H9 (cell line): ENCODE measurements around the gene PLPPR2. TPM values are rescaled to one million over a fixed set of nuclear protein-coding genes. Genes with fewer than 3 reads are reported as not detected.

Experiments
- DNase-seq: peaks from one replicate; pipeline ENCODE4 v3.0.0-alpha.2; 2017
- H2AFZ ChIP-seq: one replicate; pipeline ENCODE4 v1.6.1; 2013; ENCODE audit warnings: mild to moderate bottlenecking, low read length, control low read depth, moderate library complexity
- H2AK5ac ChIP-seq: 2 replicates; pipeline ENCODE4 v1.6.1; 2013; ENCODE audit warnings: low read length, control low read depth, mixed read lengths; ENCODE audit not compliant: insufficient read length
- H2BK120ac ChIP-seq: one replicate; pipeline ENCODE4 v1.6.1; 2013; ENCODE audit warnings: low read depth, mild to moderate bottlenecking, low read length, control low read depth, inconsistent platforms; ENCODE audit not compliant: poor library complexity, severe bottlenecking
- H2BK12ac ChIP-seq: 2 replicates; pipeline ENCODE4 v1.6.1; 2013; ENCODE audit warnings: low read length, control low read depth, mixed read lengths, low read depth; ENCODE audit not compliant: insufficient read length
- H2BK15ac ChIP-seq: 2 replicates; pipeline ENCODE4 v1.6.1; 2013; ENCODE audit warnings: low read depth, low read length, control low read depth
- H2BK20ac ChIP-seq: one replicate; pipeline ENCODE4 v1.6.1; 2013; ENCODE audit warnings: low read depth, mild to moderate bottlenecking, low read length, control low read depth, inconsistent platforms; ENCODE audit not compliant: poor library complexity, severe bottlenecking
- H2BK5ac ChIP-seq: 2 replicates; pipeline ENCODE4 v1.6.1; 2013; ENCODE audit warnings: low read length, control low read depth, mixed read lengths; ENCODE audit not compliant: insufficient read length
- H3K14ac ChIP-seq: 2 replicates; pipeline ENCODE4 v1.6.1; 2013; ENCODE audit warnings: low read length, control low read depth; ENCODE audit not compliant: insufficient read depth
- H3K18ac ChIP-seq: 2 replicates; pipeline ENCODE4 v1.6.1; 2013; ENCODE audit warnings: low read depth, mild to moderate bottlenecking, mixed read lengths, low read length, control low read depth; ENCODE audit not compliant: insufficient read length
- H3K23ac ChIP-seq: 2 replicates; pipeline ENCODE4 v1.6.1; 2013; ENCODE audit warnings: low read length, control low read depth, mixed read lengths, low read depth; ENCODE audit not compliant: insufficient read length
- H3K23me2 ChIP-seq: 2 replicates; pipeline ENCODE4 v1.6.1; 2013; ENCODE audit warnings: low read depth, mild to moderate bottlenecking, mixed read lengths, low read length, control low read depth; ENCODE audit not compliant: insufficient read length, poor library complexity, severe bottlenecking
- H3K27ac ChIP-seq: 2 replicates; pipeline ENCODE4 v1.5.1; 2013; ENCODE audit warnings: low read length, control low read depth, mixed read lengths, low read depth; ENCODE audit not compliant: insufficient read length
- H3K27me3 ChIP-seq: 2 replicates; pipeline ENCODE4 v1.6.1; 2013; ENCODE audit warnings: low read length, control low read depth, inconsistent platforms; ENCODE audit not compliant: insufficient read depth
- H3K4ac ChIP-seq: 2 replicates; pipeline ENCODE4 v1.6.1; 2013; ENCODE audit warnings: low read depth, mild to moderate bottlenecking, control low read depth, inconsistent platforms, low read length, moderate library complexity
- H3K4me1 ChIP-seq: 2 replicates; pipeline ENCODE4 v1.6.1; 2013; ENCODE audit warnings: low read length, control low read depth, inconsistent platforms; ENCODE audit not compliant: insufficient read depth
- H3K4me2 ChIP-seq: 2 replicates; pipeline ENCODE4 v1.6.1; 2013; ENCODE audit warnings: low read length, control low read depth, mixed read lengths; ENCODE audit not compliant: insufficient read length, insufficient read depth
- H3K56ac ChIP-seq: 2 replicates; pipeline ENCODE4 v1.6.1; 2013; ENCODE audit warnings: low read depth, mild to moderate bottlenecking, mixed read lengths, low read length, control low read depth; ENCODE audit not compliant: insufficient read length
- H3K79me1 ChIP-seq: 2 replicates; pipeline ENCODE4 v1.6.1; 2013; ENCODE audit warnings: low read depth, mild to moderate bottlenecking, moderate library complexity, low read length, control low read depth, inconsistent platforms; ENCODE audit not compliant: insufficient read depth, poor library complexity, severe bottlenecking
- H3K79me2 ChIP-seq: 2 replicates; pipeline ENCODE4 v1.6.1; 2013; ENCODE audit warnings: low read length, control low read depth, inconsistent platforms; ENCODE audit not compliant: insufficient read depth
- H3K9ac ChIP-seq: 2 replicates; pipeline ENCODE4 v1.6.1; 2013; ENCODE audit warnings: low read length, control low read depth, mixed read lengths; ENCODE audit not compliant: insufficient read length; ENCODE audit errors: extremely low read depth
- H3K9me3 ChIP-seq: one replicate; pipeline ENCODE4 v1.6.1; 2013; ENCODE audit warnings: low read depth, low read length, inconsistent platforms; ENCODE audit not compliant: control insufficient read depth
- H3T11ph ChIP-seq: one replicate; pipeline ENCODE4 v1.6.1; 2013; ENCODE audit warnings: mild to moderate bottlenecking, low read length, control low read depth, inconsistent platforms
- H4K20me1 ChIP-seq: one replicate; pipeline ENCODE4 v1.6.1; 2013; ENCODE audit not compliant: control insufficient read depth, insufficient read length, insufficient read depth
- H4K5ac ChIP-seq: 2 replicates; pipeline ENCODE4 v1.6.1; 2013; ENCODE audit warnings: low read depth, mild to moderate bottlenecking, mixed read lengths, low read length, control low read depth; ENCODE audit not compliant: insufficient read length
- H4K8ac ChIP-seq: replicated peaks from 2 replicates; pipeline ENCODE4 v1.6.1; 2013; ENCODE audit warnings: low read length, control low read depth, mixed read lengths, low read depth; ENCODE audit not compliant: insufficient read length
- H4K91ac ChIP-seq: 2 replicates; pipeline ENCODE4 v1.6.1; 2013; ENCODE audit warnings: low read depth, mild to moderate bottlenecking, moderate library complexity, mixed read lengths, low read length, control low read depth; ENCODE audit not compliant: insufficient read length
- H3K27ac Mint-ChIP-seq, 3 experiments: 2 replicates in 2 of 3; 3 replicates in 1 of 3; pipeline ENCODE4 v1.8.0; 2020 to 2021; ENCODE audit warnings: mixed read lengths in 3 of 3, mild to moderate bottlenecking in 1 of 3, moderate library complexity in 1 of 3
- H3K27me3 Mint-ChIP-seq: 2 replicates; pipeline ENCODE4 v1.8.0; 2021; ENCODE audit warnings: low read depth, mild to moderate bottlenecking, moderate library complexity, mixed read lengths
- H3K36me3 Mint-ChIP-seq, 3 experiments: 2 replicates in 2 of 3; 3 replicates in 1 of 3; pipeline ENCODE4 v1.8.0; 2020 to 2021; ENCODE audit warnings: low read depth in 3 of 3, mixed read lengths in 3 of 3; ENCODE audit not compliant: insufficient read depth in 1 of 3
- H3K4me1 Mint-ChIP-seq, 2 experiments: 2 replicates each; pipeline ENCODE4 v1.8.0; 2020; ENCODE audit warnings: mixed read lengths in 2 of 2
- H3K4me3 Mint-ChIP-seq, 2 experiments: 2 replicates in 1 of 2; 3 replicates in 1 of 2; pipeline ENCODE4 v1.8.0; 2020 to 2021; ENCODE audit warnings: mild to moderate bottlenecking in 2 of 2, mixed read lengths in 2 of 2, moderate library complexity in 1 of 2
- H3K9me3 Mint-ChIP-seq, 2 experiments: 2 replicates in 1 of 2; 3 replicates in 1 of 2; pipeline ENCODE4 v1.8.0; 2020; ENCODE audit warnings: mild to moderate bottlenecking in 2 of 2, mixed read lengths in 2 of 2, moderate library complexity in 1 of 2
- WGBS: extraction: QIAGEN DNeasy Blood & Tissue Kit; methylation state at CpG from one replicate; pipeline ENCODE4 v1.1.7; 2013; ENCODE audit warnings: missing lambda C conversion rate, low lambda C conversion rate, mixed read lengths; ENCODE audit not compliant: insufficient read length; ENCODE audit errors: extremely low coverage; 5-methylcytosine and 5-hydroxymethylcytosine counted together
- total RNA-seq: library from RNA; stranded (reverse); gene quantifications from 2 replicates; pipeline ENCODE4 v1.2.1, GENCODE V29; 2021
- TF ChIP-seq, protein P1 (sequence below): fragments of 200-600 bp; sonication (generic); conservative IDR thresholded peaks from 3 replicates; pipeline ENCODE4 v1.8.0; 2021; ENCODE audit warnings: antibody characterized with exemption, mild to moderate bottlenecking

PLPPR2 gene
- total RNA-seq, 1 experiment from 2014 or later, result 8.0 TPM

DNA sequence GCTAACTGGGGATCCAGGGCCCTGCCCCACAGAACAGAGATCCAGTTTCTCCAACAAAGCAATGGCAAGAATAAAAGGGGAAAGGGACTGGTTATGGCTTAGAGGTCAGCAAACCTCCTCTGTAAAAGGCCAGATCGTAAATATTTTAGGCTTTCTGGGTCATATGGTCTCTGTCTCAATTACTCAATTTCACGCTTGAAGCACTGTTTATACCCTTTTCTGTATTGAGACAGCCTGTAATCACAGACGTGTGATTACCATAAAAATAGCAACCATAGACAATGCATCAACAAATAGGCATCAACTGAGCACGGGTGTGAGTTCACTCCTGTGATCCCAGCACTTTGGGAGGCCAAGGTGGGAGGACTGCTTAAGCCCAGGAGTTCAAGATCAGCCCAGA, 25.1 kb upstream of the PLPPR2 start:
- Histone ChIP-seq H2AK5ac (no peak overlapping the region), H3K27me3 (no peaks in the 10 kb centered on the region), H3K23me2 (no peaks in the 10 kb centered on the region), H2BK12ac (no peak overlapping the region), H3K9me3 (no peaks in the 10 kb centered on the region), H3K27ac (no peak overlapping the region), H2AFZ (no peak overlapping the region), H3K79me2 (no peaks in the 10 kb centered on the region), H3K14ac (no peak overlapping the region), H2BK120ac (no peak overlapping the region), H3K23ac (no peak overlapping the region), H4K20me1 (no peaks in the 10 kb centered on the region), H2BK15ac (no peak overlapping the region), H2BK5ac (no peak overlapping the region), H3T11ph (no peak overlapping the region), H4K8ac (no peak overlapping the region), H3K79me1 (no peaks in the 10 kb centered on the region), H3K4ac (no peak overlapping the region), H3K9ac (no peak overlapping the region), H3K4me2 (no peak overlapping the region), H3K56ac (no peak overlapping the region), H2BK20ac (no peak overlapping the region), H4K91ac (no peak overlapping the region), H4K5ac (no peak overlapping the region), H3K18ac (no peak overlapping the region), H3K4me1 (no peaks in the 10 kb centered on the region)
- Mint-ChIP-seq H3K27me3 (no peaks in the 10 kb centered on the region), H3K4me3 (no peak overlapping the region), H3K4me1 (no peaks in the 10 kb centered on the region), H3K27ac (no peak overlapping the region), H3K9me3 (no peaks in the 10 kb centered on the region; a peak in 1 of 5 replicates), H3K36me3 (peaks cover 8 to 38% (median 34%) of the 10 kb centered on the region in 3 experiments; a peak in 6 of 7 replicates)
- no CpG with 5 or more reads among the region's 4 CpGs for WGBS
- TF ChIP-seq, protein P1, sequence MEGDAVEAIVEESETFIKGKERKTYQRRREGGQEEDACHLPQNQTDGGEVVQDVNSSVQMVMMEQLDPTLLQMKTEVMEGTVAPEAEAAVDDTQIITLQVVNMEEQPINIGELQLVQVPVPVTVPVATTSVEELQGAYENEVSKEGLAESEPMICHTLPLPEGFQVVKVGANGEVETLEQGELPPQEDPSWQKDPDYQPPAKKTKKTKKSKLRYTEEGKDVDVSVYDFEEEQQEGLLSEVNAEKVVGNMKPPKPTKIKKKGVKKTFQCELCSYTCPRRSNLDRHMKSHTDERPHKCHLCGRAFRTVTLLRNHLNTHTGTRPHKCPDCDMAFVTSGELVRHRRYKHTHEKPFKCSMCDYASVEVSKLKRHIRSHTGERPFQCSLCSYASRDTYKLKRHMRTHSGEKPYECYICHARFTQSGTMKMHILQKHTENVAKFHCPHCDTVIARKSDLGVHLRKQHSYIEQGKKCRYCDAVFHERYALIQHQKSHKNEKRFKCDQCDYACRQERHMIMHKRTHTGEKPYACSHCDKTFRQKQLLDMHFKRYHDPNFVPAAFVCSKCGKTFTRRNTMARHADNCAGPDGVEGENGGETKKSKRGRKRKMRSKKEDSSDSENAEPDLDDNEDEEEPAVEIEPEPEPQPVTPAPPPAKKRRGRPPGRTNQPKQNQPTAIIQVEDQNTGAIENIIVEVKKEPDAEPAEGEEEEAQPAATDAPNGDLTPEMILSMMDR, result no peak
- no peak for DNase-seq
